HG02678 (cell line): ENCODE measurements around the gene TMEM91.

Experiments
- ATAC-seq: cut with Tn5 transposase; IDR thresholded peaks from one replicate; pipeline ENCODE4 v1.9.1; 2021; ENCODE audit warnings: mild to moderate bottlenecking, moderate library complexity; ENCODE audit not compliant: unreplicated experiment

Gene TMEM91

GRCh38 chr19:41409288-41409687 lies 33.0 kb downstream of the TMEM91 start:
- ATAC-seq: no peak

GRCh38 chr19:41410336-41411054 lies 34.2 kb downstream of the TMEM91 start:
- ATAC-seq: no peak

GRCh38 chr19:41411100-41411967 lies 35.0 kb downstream of the TMEM91 start:
- ATAC-seq: no peak

- no peak for ATAC-seq
These were observed 35.6 kb downstream of the TMEM91 start for GRCh38 chr19:41411968-41412265.

GRCh38 chr19:41412953-41413352 lies 36.6 kb downstream of the TMEM91 start:
- ATAC-seq: no peak

- no peak for ATAC-seq
These were observed 37.6 kb downstream of the TMEM91 start for GRCh38 chr19:41413947-41414346.

- no peak for ATAC-seq
These were observed 38.1 kb downstream of the TMEM91 start for GRCh38 chr19:41414461-41414860.

GRCh38 chr19:41415154-41415571 lies 38.8 kb downstream of the TMEM91 start:
- no peak for ATAC-seq

GRCh38 chr19:41416194-41416674 lies 39.9 kb downstream of the TMEM91 start:
- ATAC-seq: no peak

GRCh38 chr19:41420101-41420880 lies 44.0 kb downstream of the TMEM91 start:
- no peak for ATAC-seq

- no peak for ATAC-seq
These were observed 45.0 kb downstream of the TMEM91 start for GRCh38 chr19:41421314-41421713.

GRCh38 chr19:41421973-41422372 lies 45.6 kb downstream of the TMEM91 start:
- ATAC-seq: no peak

GRCh38 chr19:41422456-41422855 lies 46.1 kb downstream of the TMEM91 start:
- no peak for ATAC-seq

GRCh38 chr19:41422955-41423354 lies 46.6 kb downstream of the TMEM91 start:
- ATAC-seq: no peak

GRCh38 chr19:41424335-41425173 lies 48.2 kb downstream of the TMEM91 start:
- ATAC-seq: no peak

- ATAC-seq: no peak
These were observed 49.1 kb downstream of the TMEM91 start for GRCh38 chr19:41425174-41426115.

GRCh38 chr19:41426116-41426841 lies 49.9 kb downstream of the TMEM91 start:
- no peak for ATAC-seq

GRCh38 chr19:41426952-41427646 lies 50.8 kb downstream of the TMEM91 start, which contains the start of gene B3GNT8:
Gene B3GNT8 (minus strand): TSS chr19:41427374. CDS start chr19:41426778, 596 bp downstream.
- ATAC-seq: no peak
